Tibial nerve (tissue), 4 donors: Measurements from ENCODE around the gene UBE2E1.

ENCODE experiments used
- CTCF ChIP-seq, 5 experiments: fragments of 200-600 bp in 3 of 5; fragments of 450-650 bp in 2 of 5; sonication (generic) in 3 of 5; IDR thresholded peaks; one replicate each; pipeline ENCODE4 v1.5.1; 2016 to 2019; ENCODE audit warnings: antibody characterized with exemption in 5 of 5, mild to moderate bottlenecking in 3 of 5, moderate library complexity in 2 of 5
- EP300 ChIP-seq, 2 donors: sonication (generic); formaldehyde crosslinking; IDR thresholded peaks; one replicate each; pipeline ENCODE4 v1.6.1; 2017; ENCODE audit warnings: antibody characterized with exemption in 2 of 2, mild to moderate bottlenecking in 1 of 2
- POLR2A ChIP-seq, 2 donors: fragments of 450-650 bp; IDR thresholded peaks; one replicate each; pipeline ENCODE4 v1.6.1; 2017; ENCODE audit warnings: antibody characterized with exemption in 2 of 2, mild to moderate bottlenecking in 2 of 2, moderate library complexity in 2 of 2

GRCh38 chr3:23775254-23775909, 30.4 kb upstream of the UBE2E1 start:
- TF ChIP-seq CTCF (IDR thresholded peaks at IDR 0.05): no peak
- TF ChIP-seq POLR2A (IDR thresholded peaks at IDR 0.05): no peak
- no peak for TF ChIP-seq EP300 (IDR thresholded peaks at IDR 0.05)
